ENCODE measurements around the gene CUL4A.

Gene CUL4A

DNA sequence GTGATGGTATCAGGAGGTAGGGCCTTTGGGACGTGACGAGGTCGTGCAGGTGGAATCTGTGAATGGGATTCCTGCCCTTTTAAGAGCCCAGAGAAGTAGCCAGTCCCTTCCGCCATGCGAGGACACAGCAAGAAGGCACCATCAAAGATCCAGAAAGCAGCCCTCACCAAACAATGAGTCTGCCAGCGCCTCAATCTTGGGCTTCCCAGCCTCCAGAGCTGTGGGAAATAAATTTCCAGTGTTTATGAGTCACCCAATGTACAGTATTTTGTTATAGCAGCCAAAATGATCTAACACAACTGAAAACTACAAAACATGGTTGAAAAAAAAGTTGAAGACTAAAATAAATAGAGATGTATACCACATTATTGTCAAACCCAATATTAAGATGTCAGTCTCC, 70.7 kb downstream of the CUL4A start:
- H3K36me3 ChIP-seq (replicated peaks; ENCODE audit: insufficient read depth, low read length) = no peaks in the 10 kb centered on the region
- no peaks in the 10 kb centered on the region for H3F3A ChIP-seq (ENCODE audit: insufficient read depth, low read length)
- H3K27me3 ChIP-seq (replicated peaks; ENCODE audit: insufficient read depth, low read length) = peaks cover 24% of the 10 kb centered on the region
- no peaks in the 10 kb centered on the region for H3K9me3 ChIP-seq (replicated peaks; ENCODE audit: insufficient read depth, low read length)
- no peaks in the 10 kb centered on the region for H3K4me1 ChIP-seq (ENCODE audit: low read length)
- H3K9ac ChIP-seq (ENCODE audit: low read length) = no peak overlapping the region
- no peak overlapping the region for H3K4me3 ChIP-seq (ENCODE audit: low read length)
- TF ChIP-seq, protein P1, sequence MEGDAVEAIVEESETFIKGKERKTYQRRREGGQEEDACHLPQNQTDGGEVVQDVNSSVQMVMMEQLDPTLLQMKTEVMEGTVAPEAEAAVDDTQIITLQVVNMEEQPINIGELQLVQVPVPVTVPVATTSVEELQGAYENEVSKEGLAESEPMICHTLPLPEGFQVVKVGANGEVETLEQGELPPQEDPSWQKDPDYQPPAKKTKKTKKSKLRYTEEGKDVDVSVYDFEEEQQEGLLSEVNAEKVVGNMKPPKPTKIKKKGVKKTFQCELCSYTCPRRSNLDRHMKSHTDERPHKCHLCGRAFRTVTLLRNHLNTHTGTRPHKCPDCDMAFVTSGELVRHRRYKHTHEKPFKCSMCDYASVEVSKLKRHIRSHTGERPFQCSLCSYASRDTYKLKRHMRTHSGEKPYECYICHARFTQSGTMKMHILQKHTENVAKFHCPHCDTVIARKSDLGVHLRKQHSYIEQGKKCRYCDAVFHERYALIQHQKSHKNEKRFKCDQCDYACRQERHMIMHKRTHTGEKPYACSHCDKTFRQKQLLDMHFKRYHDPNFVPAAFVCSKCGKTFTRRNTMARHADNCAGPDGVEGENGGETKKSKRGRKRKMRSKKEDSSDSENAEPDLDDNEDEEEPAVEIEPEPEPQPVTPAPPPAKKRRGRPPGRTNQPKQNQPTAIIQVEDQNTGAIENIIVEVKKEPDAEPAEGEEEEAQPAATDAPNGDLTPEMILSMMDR (IDR thresholded peaks at IDR 0.05; ENCODE audit: low read length) = no peak
- no peak for TF ChIP-seq EZH2phosphoT487 (IDR thresholded peaks at IDR 0.05; ENCODE audit: low read length)
- no peak for TF ChIP-seq EZH2 (optimal IDR thresholded peaks at IDR 0.05; ENCODE audit: low read depth, low read length)
- no peak overlapping the region for H3K27ac ChIP-seq (ENCODE audit: low read length)
- no peak overlapping the region for H3K4me2 ChIP-seq (ENCODE audit: low read depth, low read length)
- no peak for DNase-seq
- H2AFZ ChIP-seq (ENCODE audit: low read length) = no peak overlapping the region
- H4K20me1 ChIP-seq (ENCODE audit: insufficient read depth, low read length) = no peaks in the 10 kb centered on the region
- H3K79me2 ChIP-seq (ENCODE audit: low read length) = no peaks in the 10 kb centered on the region
- H3K9me2 ChIP-seq (replicated peaks; ENCODE audit: insufficient read depth, low read length) = no peaks in the 10 kb centered on the region

DNA sequence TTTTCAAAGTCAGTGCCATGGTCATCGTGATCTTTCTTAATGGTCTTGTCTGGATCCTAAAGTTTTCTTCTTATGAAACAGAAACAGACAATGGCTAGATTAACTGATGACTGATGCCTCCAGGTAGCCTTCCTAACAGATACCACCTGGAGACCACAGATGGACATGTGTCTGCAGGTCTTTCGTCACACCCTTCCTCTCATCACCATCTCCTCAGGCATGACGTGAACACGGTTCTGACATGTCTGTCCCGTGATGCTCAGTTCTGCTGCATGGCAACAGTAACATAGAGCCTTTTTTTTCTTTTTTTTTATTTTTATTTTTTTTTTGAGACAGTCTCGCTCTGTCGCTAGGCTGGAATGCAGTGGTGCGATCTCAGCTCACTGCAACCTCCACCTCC, 74.5 kb downstream of the CUL4A start:
- H3K9me3 ChIP-seq (replicated peaks; ENCODE audit: insufficient read depth, low read length) = no peaks in the 10 kb centered on the region
- DNase-seq = no peak
- H3K36me3 ChIP-seq (replicated peaks; ENCODE audit: insufficient read depth, low read length) = no peaks in the 10 kb centered on the region
- no peaks in the 10 kb centered on the region for H4K20me1 ChIP-seq (ENCODE audit: insufficient read depth, low read length)
- H3K27ac ChIP-seq (ENCODE audit: low read length) = no peak overlapping the region
- H3K79me2 ChIP-seq (ENCODE audit: low read length) = no peaks in the 10 kb centered on the region
- TF ChIP-seq EZH2 (optimal IDR thresholded peaks at IDR 0.05; ENCODE audit: low read depth, low read length) = no peak
- TF ChIP-seq, protein P1 (IDR thresholded peaks at IDR 0.05; ENCODE audit: low read length) = no peak
- TF ChIP-seq EZH2phosphoT487 (IDR thresholded peaks at IDR 0.05; ENCODE audit: low read length) = no peak
- no peak overlapping the region for H3K4me2 ChIP-seq (ENCODE audit: low read depth, low read length)
- no peak overlapping the region for H2AFZ ChIP-seq (ENCODE audit: low read length)
- peaks cover 24% of the 10 kb centered on the region for H3K27me3 ChIP-seq (replicated peaks; ENCODE audit: insufficient read depth, low read length)
- H3K9me2 ChIP-seq (replicated peaks; ENCODE audit: insufficient read depth, low read length) = no peaks in the 10 kb centered on the region
- H3K9ac ChIP-seq (ENCODE audit: low read length) = no peak overlapping the region
- no peak overlapping the region for H3K4me3 ChIP-seq (ENCODE audit: low read length)
- peaks cover 4% of the 10 kb centered on the region for H3F3A ChIP-seq (ENCODE audit: insufficient read depth, low read length)
- H3K4me1 ChIP-seq (ENCODE audit: low read length) = peaks cover 4% of the 10 kb centered on the region; the same call in 1 of the 2 replicates

DNA sequence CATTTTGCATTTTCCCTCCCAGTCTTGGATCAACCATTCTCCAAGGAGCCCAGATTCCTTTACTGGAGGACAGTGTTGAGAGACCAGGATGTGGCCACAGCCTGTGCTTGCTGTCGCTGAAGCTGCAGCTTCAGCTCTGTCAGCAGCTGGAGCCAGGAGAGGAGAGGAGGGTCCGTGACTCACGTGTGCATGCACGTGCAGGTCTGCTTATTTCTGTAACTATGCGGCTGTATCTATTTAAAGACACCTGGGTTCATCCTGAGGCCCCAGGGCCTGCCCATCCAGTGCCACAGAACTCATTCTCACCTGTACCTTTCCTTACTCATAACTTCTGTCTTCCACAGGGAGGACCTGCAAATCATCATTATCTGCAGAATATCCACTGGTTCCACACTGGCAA, 79.5 kb downstream of the CUL4A start:
- Histone ChIP-seq H3K27ac (ENCODE audit: low read length) (peak overlapping the region; percentile 8; the same call in 1 of the 2 replicates), H3K9me2 (replicated peaks; ENCODE audit: insufficient read depth, low read length) (no peaks in the 10 kb centered on the region), H3K4me3 (ENCODE audit: low read length) (no peak overlapping the region), H3K36me3 (replicated peaks; ENCODE audit: insufficient read depth, low read length) (no peaks in the 10 kb centered on the region), H3F3A (ENCODE audit: insufficient read depth, low read length) (peaks cover 5% of the 10 kb centered on the region), H3K79me2 (ENCODE audit: low read length) (no peaks in the 10 kb centered on the region), H3K4me1 (ENCODE audit: low read length) (peaks cover 12% of the 10 kb centered on the region), H3K27me3 (replicated peaks; ENCODE audit: insufficient read depth, low read length) (peaks cover 41% of the 10 kb centered on the region), H3K9me3 (replicated peaks; ENCODE audit: insufficient read depth, low read length) (no peaks in the 10 kb centered on the region), H3K9ac (ENCODE audit: low read length) (no peak overlapping the region), H3K4me2 (ENCODE audit: low read depth, low read length) (peak overlapping the region; percentile 15; the same call in 1 of the 2 replicates), H2AFZ (ENCODE audit: low read length) (no peak overlapping the region), H4K20me1 (ENCODE audit: insufficient read depth, low read length) (no peaks in the 10 kb centered on the region)
- DNase-seq = peak; percentile 71
- TF ChIP-seq EZH2phosphoT487 (IDR thresholded peaks at IDR 0.05; ENCODE audit: low read length) = no peak
- TF ChIP-seq, protein P1 (IDR thresholded peaks at IDR 0.05; ENCODE audit: low read length) = no peak
- TF ChIP-seq EZH2 (optimal IDR thresholded peaks at IDR 0.05; ENCODE audit: low read depth, low read length) = no peak

Measured in MM.1S (cell line).